Immature natural killer cell (primary cell): Measurements from ENCODE around the gene NAT16. TPM values are rescaled to one million over a fixed set of nuclear protein-coding genes. Genes with fewer than 3 reads are reported as not detected.

Experiments
- polyA plus RNA-seq, 3 donors: library from polyadenylated mRNA; unstranded; fragments of 300-500 nt; fragmentation: Illumina TruSeq; gene quantifications; one replicate each; pipeline ENCODE4 v1.2.3, GENCODE V29; 2021

NAT16 gene
- polyA plus RNA-seq, 3 donors from 2014 or later = not detected

Other genes starting within 250 kb of the NAT16 start
- not detected for gene MUC3A, start 230.8 kb downstream of the NAT16 start, polyA plus RNA-seq
- under 1 TPM in 1 of 3 donors, not detected in 2; 0.96 TPM for gene MUC12, start 210.7 kb downstream of the NAT16 start, polyA plus RNA-seq
- gene MUC17, start 160.2 kb downstream of the NAT16 start, polyA plus RNA-seq = not detected
- 10 to 100 TPM in 1 of 3 donors, 1 to 10 TPM in 2; 1.5 to 20.6 (median 2.7) TPM for gene TRIM56, start 94.8 kb downstream of the NAT16 start, polyA plus RNA-seq
- 1 to 10 TPM in 2 of 3 donors, not detected in 1; 1.4 to 1.5 TPM for gene SERPINE1, start 53.2 kb downstream of the NAT16 start, polyA plus RNA-seq
- 1 to 10 TPM; 3.3 to 6.0 (median 3.6) TPM for gene AP1S1, start 25.8 kb downstream of the NAT16 start, polyA plus RNA-seq
- not detected for gene VGF, start 14.7 kb downstream of the NAT16 start, polyA plus RNA-seq
- gene MOGAT3, start 20.7 kb upstream of the NAT16 start, polyA plus RNA-seq = not detected
- gene PLOD3, start 37.3 kb upstream of the NAT16 start, polyA plus RNA-seq = 10 to 100 TPM; 19.6 to 28.6 (median 26.6) TPM
- 100 to 1,000 TPM in 2 of 3 donors, 10 to 100 TPM in 1; 88.2 to 135 (median 116) TPM for gene ZNHIT1, start 37.9 kb upstream of the NAT16 start, polyA plus RNA-seq
- 1 to 10 TPM in 1 of 3 donors, under 1 TPM in 1, not detected in 1; 0.32 to 1.4 TPM for gene CLDN15, start 57.5 kb upstream of the NAT16 start, polyA plus RNA-seq
- 100 to 1,000 TPM; 224 to 384 (median 327) TPM for gene FIS1, start 64.8 kb upstream of the NAT16 start, polyA plus RNA-seq
- 1 to 10 TPM; 6.0 to 9.9 (median 6.2) TPM for gene IFT22, start 141.5 kb upstream of the NAT16 start, polyA plus RNA-seq
- gene COL26A1, start 182.6 kb upstream of the NAT16 start, polyA plus RNA-seq = not detected